Left kidney (tissue), 2 donors: Measurements from ENCODE around the gene EXOC3L4. TPM values are rescaled to one million over a fixed set of nuclear protein-coding genes. Genes with fewer than 3 reads are reported as not detected.
A peak's percentile ranks its signal among the peaks of the same experiment; 100 is the strongest.

ENCODE experiments used
- DNase-seq: peaks from one replicate; pipeline ENCODE4 v3.0.0-alpha.2; 2013
- polyA plus RNA-seq: library from polyadenylated mRNA; unstranded; fragments of 120-200 nt; gene quantifications from one replicate; pipeline ENCODE4 v1.2.1, GENCODE V29; 2013; ENCODE audit not compliant: insufficient read length

EXOC3L4 gene
- polyA plus RNA-seq, 1 donor: 3.0 TPM

DNA sequence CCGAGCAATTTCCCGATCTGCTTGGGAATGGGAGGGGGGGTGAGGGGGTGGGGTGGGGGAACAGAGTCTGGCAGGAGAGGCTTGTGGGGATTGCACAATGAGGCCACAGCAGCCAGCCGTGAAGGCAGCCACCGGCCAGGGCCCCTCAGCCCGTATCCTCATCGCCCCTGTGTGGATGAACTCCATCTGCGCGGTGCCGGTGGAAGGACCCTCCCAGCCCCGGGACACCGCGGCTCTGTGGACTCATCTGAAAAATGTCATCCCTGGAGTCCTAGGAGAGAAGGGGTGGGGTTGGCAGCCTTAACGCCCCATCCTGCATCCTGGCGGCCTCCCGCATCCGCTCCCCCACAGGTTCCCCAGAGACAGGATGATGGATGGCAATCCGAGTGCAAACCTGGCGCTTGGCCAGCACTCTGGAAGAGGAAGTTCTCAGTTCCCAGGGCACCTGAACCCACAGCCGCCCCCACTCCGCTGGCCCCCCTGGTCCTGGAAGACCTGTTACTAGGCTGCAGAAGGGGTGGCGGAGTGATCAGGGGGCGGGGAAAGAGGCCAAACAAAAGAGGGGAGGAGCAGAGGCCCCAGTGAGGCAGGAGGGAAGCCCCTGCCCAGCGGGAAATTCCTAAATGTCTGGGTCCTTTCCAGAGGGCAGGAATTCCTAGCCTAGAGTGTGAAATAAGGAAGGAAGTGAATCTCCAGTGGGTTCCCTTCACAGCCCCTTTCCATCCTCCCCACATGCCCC lies 27.5 kb downstream of the EXOC3L4 start:
- peak; percentile 94 for DNase-seq

DNA sequence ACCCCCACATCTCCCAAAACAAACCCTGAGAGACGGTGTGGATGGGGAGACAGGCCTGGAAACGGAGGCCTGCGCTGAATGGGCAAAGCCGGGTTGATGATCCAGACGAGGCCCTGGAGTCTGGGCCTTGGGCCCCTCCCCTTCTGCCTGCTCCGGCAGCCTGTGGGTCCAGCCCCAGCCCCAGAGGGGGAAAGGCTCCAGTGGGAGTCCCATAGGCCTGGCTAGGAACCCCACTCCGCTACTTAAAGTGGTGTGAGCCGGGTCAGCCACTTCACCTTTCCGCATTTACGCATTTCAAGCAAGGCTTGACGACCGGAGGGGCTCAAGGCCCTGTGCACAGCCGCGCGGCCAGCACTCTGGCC lies 28.0 kb downstream of the EXOC3L4 start:
- no peak for DNase-seq

DNA sequence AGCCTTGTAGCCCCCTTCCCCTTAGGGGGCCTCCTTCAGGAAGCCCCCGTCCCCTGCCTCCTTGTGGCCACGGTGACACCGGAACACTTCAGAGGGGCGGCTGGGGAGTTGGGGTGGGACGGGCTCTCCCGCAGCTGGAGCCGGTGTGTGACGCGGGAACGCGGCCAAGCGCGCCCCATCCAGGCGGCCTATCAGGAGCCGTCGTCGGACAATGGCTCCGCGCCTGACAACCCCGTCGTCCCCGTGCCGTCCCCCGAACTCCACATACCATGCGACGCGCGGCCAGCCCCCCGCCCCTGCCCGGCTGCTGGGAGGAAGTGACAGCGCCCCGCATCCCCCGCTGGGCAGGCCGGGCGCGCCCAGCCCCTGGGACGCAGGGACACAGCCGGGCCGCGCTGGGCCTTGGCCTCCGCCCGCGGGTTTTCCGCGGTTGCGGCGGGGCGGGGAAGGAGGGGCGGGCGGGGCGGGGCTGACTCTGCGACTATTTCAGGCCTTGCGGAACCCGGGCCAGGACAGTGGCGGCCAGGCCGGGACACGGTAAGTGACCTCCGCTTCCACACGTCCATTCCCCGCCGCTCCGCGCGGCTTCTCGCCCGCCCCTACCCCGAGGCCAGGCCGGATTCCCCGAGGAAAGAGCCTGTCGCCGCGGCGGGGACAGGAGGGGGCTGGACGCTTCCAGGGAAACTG lies 28.6 kb downstream of the EXOC3L4 start, which contains the start of gene TNFAIP2:
Gene TNFAIP2 (plus strand): TSS at position 515 of the 687 bp plus-strand sequence. CDS start 2,997 bp downstream, outside the sequence.
- no peak for DNase-seq

DNA sequence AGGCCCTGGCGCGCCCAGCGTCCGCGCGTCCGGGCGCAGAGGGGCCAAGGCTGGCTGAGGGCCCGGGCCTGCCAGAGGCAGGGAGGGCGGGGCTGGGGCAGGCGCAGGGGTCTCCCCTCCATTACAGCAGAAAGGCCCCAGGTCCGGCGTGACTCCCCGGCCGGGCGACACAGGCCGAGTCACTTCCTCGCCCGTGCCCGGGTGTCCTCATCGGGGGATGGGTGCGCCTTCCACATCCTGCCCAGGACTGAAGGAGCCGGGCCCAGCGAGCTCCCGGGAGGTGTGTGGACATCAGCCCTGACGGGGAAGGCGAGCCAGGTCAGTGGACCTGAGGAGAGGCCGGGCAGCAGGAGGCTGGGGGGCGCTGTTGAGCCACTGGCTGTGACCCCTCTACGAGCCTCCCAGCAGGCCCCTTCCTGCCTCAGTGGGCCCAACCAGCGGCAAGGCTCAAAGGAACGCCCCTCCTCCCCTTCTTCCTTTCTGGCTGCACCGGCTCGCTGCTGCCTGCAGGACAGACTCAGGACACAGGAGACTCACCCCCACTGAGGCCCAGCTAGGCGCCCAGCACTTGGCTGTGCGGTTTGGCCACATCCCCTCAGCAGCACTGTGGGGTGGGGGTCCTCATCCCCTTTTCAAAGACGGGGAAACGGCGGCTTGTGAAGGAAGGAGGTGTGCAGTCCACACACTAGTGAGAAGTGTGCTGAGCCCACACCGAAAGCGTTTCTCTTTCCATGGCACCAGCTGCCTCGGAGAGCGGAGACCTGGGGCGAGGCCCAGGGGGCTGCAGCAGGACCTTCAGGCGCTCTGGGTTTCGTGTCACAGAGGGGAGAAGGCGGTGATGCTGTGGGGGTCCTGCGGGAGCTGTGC lies 29.3 kb downstream of the EXOC3L4 start:
- DNase-seq: no peak

DNA sequence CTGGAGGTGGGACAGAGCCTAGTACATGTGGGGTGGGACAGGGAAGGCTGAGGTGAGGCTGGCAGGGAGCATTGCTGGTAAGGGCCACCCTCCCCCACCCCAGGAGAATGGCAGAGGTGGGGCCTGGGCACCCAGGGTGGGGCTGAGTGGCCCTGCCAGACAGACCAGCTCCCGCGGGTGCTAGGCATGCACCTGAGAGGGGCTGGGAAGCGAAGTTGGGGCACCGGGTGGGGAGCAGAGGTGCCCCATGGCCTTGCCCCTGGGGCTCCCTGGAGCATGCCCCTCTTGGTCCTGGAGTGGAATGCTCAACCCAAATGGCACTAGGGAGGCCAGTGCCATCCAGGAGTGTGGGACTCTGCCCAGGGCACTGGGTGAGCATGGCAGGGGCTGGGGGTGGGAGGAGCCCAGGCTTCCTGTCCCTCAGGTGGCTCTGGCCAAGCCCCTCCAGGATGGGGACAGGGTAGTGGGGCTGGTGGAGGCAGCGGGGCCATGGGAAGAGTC lies 30.0 kb downstream of the EXOC3L4 start:
- no peak for DNase-seq

DNA sequence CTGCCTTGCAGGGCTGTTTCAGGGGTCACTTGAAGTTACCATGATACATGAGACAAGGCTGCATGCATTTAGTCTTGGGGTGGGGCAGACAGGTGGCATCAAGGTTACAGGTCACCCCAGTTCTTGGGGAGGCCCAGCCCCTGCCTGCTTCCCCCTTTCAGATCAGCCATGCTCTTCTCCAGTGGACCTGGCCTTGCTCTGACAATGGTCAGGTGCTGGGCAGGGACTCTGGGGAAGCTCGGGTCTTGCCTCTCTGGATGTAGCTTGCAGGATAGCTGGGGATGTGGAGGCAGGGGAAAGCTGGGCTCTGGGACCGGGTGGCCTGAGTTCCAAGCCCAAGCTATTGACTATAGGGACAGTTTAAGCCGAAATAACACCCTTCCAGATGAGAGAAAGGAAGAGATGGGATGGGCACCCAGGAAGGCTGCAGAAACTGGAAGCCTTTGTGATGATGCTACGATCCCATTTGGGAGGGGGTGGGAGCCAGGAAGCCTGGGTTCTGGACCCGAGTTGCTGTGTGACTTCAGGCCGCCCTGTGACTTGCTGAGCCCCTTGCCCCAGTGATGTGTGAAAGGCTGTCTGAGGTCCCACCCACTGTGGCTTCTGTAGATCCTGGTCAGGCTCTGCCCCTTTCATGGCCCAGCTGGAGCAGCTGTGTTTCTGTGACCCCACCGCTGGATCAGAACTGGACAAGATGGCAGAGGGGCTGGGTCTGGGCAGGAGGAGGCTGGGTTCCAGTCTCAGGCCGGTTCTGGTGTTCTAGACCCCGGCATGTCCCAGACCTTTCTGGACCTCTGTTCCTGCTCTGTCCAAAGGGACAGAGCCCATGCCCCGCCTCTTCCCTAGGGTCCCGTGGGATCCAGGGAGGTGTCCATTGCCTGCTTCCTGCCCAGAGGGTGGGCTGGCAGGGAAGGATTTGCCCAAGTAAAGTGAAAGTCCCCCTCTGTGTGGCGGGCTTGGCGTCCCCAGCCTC lies 30.9 kb downstream of the EXOC3L4 start:
- DNase-seq: no peak

DNA sequence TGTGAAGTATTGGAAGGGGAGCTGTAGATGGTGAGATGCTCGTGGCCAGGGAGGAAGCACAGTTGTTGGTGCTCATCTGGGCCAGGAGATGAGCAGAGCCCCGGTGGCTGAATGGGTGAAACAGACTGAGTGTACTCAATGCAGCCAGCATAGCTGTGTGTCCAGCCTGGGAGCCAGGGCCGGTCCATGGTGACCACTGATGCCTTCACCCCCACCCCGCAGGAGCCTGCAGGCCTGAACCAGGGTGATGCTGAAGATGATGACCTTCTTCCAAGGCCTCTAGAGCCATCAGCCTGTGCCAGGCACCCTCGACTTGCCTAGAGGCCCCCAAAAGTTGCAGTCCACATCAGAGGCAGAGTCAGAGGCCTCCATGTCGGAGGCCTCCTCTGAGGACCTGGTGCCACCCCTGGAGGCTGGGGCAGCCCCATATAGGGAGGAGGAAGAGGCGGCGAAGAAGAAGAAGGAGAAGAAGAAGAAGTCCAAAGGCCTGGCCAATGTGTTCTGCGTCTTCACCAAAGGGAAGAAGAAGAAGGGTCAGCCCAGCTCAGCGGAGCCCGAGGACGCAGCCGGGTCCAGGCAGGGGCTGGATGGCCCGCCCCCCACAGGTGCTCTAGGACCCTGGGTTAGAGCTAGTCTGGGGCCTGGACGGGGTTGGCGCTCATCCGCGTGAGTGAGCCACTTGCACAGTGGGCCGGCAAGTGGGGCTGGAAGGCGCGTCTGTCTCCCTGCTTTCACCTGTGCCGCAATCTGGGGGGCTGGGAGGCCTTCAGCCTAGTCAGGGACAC lies 31.8 kb downstream of the EXOC3L4 start:
- no peak for DNase-seq

DNA sequence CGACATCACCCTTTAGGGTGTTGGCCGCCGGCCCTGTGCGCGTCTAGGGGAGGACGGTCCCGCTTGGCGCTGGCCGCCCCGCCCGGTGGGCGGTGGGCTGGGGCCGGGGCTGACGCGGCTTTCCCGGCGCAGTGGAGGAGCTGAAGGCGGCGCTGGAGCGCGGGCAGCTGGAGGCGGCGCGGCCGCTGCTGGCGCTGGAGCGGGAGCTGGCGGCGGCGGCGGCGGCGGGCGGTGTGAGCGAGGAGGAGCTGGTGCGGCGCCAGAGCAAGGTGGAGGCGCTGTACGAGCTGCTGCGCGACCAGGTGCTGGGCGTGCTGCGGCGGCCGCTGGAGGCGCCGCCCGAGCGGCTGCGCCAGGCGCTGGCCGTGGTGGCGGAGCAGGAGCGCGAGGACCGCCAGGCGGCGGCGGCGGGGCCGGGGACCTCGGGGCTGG lies 32.4 kb downstream of the EXOC3L4 start:
- DNase-seq: peak; percentile 62

DNA sequence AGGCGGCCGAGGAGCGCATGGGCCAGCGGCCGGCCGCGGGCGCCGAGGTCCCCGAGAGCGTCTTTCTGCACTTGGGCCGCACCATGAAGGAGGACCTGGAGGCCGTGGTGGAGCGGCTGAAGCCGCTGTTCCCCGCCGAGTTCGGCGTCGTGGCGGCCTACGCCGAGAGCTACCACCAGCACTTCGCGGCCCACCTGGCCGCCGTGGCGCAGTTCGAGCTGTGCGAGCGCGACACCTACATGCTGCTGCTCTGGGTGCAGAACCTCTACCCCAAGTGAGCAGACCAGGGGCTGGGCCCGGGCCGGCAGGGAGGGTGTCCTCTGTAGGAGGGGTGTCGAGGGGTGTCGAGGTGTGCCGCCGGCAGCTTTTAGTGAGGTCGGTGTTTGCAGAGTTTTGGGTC lies 32.8 kb downstream of the EXOC3L4 start:
- DNase-seq: no peak

DNA sequence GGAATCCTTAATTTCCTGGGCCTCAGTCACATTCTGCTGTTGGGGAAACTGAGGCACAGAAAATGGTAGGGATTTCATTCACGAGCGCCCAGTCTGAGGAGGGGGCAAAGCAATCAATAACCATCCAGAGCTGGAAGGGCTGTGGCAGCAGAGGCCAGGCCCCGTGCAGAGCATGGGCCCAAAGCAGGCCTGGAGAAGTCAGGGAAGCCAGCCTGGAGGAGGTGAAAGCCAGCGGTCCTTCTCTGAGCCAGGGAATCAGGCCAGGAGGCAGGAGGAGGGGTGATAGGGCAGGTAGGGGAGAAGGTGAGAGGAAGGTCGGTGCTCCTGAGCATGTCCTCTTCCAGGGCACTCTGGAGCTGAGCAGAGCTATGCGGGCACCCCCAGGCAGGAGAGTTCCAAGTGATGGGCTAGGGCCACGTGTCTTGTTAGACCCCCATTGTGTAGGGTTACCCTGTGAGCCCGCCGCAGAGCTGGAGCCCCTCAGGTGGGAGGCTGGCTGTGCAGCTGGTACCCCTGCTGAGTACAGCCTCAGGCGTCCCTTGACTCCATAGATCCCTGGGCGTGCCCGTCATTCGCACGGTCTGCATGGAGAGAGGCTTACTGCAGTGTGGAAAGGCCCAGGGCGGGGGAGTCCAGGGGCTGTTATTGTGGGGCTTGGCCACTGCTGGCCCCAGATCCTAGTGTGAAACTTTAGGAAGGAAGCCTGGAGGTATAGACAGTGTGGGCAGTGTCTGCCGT lies 33.5 kb downstream of the EXOC3L4 start:
- no peak for DNase-seq

DNA sequence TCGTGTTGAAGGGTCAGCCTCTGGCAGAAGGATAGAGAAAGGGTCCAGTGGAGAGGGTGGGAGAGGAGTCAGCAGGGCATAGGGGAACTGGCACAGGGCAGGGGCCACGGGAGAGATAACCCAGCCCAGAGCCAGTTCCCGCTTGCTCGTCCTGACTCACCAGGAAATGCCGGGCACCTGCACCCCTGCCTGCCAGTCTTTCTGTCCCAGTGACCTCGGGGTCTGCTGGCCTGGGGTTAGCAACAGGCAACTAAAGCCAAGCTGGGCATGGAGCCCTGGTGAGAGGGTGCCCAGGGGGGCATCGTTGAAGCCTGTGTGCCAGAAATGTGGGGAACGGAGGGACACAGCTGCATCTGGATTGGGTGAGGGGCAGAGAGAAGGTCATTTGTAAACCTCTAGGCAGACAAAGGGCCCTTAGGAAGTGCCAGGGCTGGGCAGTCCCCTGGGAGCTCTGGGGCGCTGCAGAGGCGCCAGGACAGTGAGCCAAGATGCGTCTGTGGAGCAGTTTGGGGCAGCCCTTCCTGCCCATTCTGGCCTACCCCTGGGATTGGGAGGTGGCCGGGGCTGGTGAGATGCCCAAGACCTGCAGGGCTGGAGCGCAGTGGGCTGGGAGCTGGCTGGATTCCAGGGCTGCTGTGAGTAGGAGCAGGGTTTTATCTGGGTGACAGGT lies 34.2 kb downstream of the EXOC3L4 start:
- no peak for DNase-seq

DNA sequence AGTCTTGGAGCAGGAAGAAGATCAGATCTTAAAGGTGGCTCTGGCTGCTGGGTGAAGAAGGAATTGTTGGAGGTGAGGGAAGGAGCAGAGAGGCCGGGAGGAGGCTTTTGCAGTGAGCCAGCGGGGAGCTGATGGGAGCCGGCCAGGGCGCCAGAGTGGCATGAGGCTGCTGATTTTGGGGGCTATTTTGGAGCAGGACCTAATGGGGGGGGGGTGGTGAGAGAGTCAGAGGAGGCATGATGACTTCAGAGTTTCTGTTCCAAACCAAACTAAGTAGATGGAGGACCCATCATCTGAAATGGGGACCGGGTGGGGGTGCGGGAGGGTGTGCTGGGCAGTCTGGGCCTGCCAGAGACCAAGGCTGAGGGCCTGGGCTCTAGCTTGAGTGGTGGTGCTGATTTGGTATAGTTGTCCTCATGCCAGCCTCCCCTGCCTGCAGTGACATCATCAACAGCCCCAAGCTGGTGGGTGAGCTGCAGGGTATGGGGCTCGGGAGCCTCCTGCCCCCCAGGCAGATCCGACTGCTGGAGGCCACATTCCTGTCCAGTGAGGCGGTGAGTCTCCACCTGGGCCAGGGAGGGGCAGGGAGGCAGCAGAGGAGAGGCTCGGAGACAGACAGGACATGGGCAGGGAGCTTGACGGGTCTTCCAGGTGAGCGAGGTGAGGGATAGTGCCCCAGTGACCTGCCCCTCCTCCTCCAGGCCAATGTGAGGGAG lies 34.9 kb downstream of the EXOC3L4 start:
- DNase-seq: no peak

DNA sequence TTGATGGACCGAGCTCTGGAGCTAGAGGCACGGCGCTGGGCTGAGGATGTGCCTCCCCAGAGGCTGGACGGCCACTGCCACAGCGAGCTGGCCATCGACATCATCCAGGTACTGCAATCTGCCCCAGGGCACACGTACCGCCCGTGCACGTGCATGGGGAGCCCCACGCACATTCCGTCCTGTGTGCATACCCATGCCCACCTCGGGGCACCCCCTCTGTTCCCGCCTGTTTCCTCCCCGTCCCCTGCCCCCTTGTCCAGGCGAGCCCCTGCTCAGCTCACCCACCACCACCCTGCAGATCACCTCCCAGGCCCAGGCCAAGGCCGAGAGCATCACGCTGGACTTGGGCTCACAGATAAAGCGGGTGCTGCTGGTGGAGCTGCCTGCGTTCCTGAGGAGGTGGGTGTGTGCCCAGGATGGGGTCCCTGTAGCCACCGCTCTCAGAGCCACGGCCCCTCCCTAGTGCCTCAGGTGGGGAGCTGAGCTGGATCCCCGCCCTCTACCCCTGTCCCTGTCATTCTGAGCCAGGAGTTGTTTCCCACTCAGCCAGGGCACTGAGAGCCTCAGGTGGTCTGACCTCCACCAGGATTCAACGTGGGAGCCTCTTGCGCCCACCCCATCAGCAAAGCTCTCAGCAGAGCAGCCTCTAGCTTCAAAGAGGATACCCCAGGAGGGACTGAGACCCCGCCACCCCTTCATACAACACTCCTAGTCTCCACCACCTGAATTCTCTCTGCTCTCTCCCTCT lies 35.7 kb downstream of the EXOC3L4 start:
- no peak for DNase-seq

DNA sequence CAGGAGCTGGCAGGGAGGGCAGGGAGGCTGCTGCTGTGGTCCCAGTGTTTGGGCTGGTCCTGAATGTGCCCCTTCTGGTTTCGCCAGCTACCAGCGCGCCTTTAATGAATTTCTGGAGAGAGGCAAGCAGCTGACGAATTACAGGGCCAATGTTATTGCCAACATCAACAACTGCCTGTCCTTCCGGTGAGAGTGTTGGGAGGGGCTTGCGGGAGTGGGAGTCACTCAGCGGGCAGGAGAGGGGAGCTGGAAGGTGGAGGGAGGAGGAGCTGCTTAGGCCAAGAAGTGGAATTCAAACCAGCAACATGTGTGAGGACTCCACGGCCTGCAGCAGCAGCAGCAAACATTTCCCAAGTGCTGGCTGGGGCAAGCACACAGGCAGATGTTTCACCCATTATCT lies 36.4 kb downstream of the EXOC3L4 start:
- DNase-seq: peak; percentile 61

DNA sequence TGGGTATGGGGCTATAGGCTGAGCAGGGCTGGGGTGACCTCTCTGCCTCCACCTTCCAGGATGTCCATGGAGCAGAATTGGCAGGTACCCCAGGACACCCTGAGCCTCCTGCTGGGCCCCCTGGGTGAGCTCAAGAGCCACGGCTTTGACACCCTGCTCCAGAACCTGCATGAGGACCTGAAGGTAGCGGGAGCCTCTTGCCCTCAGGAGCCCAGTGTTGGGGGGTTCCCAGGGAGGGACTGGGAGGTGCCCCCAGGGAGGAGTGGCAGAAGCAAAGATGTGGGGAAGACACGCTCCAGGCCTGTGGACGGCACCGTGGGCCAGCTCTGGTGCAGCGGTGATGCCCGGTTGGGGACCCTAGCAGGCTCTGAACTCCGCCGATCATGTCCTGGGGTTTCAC lies 37.1 kb downstream of the EXOC3L4 start:
- no peak for DNase-seq

DNA sequence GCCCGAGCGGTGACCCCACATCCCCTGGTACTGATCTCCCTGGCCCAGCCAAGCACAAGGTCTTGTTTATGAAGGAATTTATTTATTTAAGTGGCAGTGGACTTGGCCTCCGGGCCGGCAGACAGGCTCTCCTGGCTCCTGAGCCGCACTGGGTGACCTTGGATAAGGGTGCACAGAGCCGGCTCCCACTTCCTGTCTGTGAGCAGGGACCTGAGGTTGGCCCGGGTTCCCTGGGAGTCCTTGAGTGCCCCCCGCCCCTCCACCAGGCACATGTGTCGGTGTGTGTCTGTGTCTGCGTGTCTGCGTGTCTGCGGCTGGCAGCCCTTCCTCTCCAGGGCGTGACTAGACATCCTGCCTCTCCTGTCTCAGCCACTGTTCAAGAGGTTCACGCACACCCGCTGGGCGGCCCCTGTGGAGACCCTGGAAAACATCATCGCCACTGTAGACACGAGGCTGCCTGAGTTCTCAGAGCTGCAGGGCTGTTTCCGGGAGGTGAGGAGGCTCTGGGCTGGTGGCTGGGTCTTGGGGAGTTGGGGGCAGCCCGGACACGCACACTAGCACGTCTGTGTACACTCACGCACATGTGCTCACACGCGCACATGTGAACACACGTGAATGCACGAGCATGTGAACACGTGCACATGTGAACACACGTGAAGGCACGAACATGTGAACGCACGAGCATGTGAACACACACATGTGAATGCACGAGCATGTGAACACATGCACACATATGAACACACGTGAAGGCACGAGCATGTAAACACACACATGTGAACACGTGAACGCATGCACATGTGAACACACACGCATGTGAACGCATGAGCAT lies 38.1 kb downstream of the EXOC3L4 start:
- DNase-seq: no peak
